Gastroesophageal sphincter (tissue), 3 donors: ENCODE results near the gene TTC21B.

ENCODE experiments used
- CTCF ChIP-seq, 4 experiments: fragments of 200-600 bp in 2 of 4; fragments of 450-650 bp in 2 of 4; sonication (generic) in 1 of 4; IDR thresholded peaks; one replicate each; pipeline ENCODE4 v1.5.1; 2017 to 2019; ENCODE audit warnings: antibody characterized with exemption in 4 of 4, mild to moderate bottlenecking in 2 of 4, moderate library complexity in 2 of 4
- EP300 ChIP-seq: sonication (generic); formaldehyde crosslinking; IDR thresholded peaks from one replicate; pipeline ENCODE4 v1.6.1; 2017; ENCODE audit warnings: antibody characterized with exemption, mild to moderate bottlenecking
- POLR2A ChIP-seq, 2 donors: fragments of 450-650 bp; IDR thresholded peaks; one replicate each; pipeline ENCODE4 v1.6.1; 2017; ENCODE audit warnings: antibody characterized with exemption in 2 of 2, mild to moderate bottlenecking in 2 of 2, moderate library complexity in 1 of 2
- POLR2AphosphoS5 ChIP-seq: sonication (generic); formaldehyde crosslinking; IDR thresholded peaks from one replicate; pipeline ENCODE4 v1.6.1; 2017; ENCODE audit warnings: antibody characterized with exemption

- TF ChIP-seq POLR2A (IDR thresholded peaks at IDR 0.05) (no peak), CTCF (IDR thresholded peaks at IDR 0.05) (no peak), EP300 (no peak), POLR2AphosphoS5 (no peak)
Observed at GRCh38 chr2:165835363-165835762, 118.2 kb downstream of the TTC21B start.
